ENCODE results near the gene RNF208. TPM values are rescaled to one million over a fixed set of nuclear protein-coding genes. Genes with fewer than 3 reads are reported as not detected.
A peak's percentile ranks its signal among the peaks of the same experiment; 100 is the strongest.

The RNF208 gene
- total and polyA plus RNA-seq, 9 of the 15 experiments (the other 6 are each of a cell fraction or from before 2014, with no cell fraction given): 0.15 to 6.9 (median 0.50) TPM; not detected in 2

DNA sequence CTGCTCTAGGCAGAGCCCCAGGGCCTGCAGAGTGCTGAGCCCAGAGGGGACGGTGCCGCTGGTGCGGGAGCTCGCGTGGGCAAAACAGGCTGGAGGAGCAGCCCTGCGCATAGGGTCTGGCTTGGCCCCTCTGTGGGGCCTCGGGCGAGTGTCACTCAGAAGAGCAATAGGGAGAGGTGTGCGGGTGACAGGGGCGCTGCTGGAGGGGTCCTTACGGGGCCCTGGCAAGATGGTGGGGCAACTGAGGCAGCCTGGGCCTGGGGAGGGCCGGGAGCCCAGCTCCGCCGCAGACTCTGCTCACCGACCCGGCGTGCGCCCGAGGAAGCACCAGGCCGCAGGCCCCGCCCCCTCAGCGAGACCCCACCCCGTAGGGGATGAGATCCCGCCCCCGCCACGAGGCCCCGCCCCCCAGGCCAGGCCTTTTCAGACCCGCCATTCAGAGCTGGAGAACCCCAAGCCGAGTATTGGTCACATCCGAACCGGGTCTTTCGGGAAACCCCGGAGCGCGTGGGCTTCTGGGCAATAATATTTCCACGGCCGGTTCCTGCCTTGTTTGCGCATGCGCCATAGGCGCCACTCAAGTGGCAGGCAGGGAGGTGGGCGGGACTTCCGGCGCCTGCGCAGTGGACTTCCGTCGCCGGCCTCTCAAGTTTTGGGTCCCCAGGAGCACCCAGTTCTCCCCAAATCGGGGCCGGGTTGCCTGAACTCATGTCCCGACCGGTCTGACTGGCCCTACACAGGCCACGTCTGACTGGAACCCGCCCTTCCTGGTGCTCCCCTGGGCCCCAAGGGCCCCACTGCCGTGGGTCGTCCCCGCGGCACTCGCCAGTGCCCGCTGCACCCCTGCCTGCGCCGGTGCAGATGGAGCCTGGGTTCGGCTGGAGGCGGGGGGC lies 1.3 kb upstream of the RNF208 start (continued):
- TF ChIP-seq, protein P1, sequence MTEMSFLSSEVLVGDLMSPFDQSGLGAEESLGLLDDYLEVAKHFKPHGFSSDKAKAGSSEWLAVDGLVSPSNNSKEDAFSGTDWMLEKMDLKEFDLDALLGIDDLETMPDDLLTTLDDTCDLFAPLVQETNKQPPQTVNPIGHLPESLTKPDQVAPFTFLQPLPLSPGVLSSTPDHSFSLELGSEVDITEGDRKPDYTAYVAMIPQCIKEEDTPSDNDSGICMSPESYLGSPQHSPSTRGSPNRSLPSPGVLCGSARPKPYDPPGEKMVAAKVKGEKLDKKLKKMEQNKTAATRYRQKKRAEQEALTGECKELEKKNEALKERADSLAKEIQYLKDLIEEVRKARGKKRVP (CRISPR knock-in tag; IDR thresholded peaks at IDR 0.05): no peak
- no peak for TF ChIP-seq ELF1 (tag; IDR thresholded peaks at IDR 0.05)
- TF ChIP-seq, protein P2, sequence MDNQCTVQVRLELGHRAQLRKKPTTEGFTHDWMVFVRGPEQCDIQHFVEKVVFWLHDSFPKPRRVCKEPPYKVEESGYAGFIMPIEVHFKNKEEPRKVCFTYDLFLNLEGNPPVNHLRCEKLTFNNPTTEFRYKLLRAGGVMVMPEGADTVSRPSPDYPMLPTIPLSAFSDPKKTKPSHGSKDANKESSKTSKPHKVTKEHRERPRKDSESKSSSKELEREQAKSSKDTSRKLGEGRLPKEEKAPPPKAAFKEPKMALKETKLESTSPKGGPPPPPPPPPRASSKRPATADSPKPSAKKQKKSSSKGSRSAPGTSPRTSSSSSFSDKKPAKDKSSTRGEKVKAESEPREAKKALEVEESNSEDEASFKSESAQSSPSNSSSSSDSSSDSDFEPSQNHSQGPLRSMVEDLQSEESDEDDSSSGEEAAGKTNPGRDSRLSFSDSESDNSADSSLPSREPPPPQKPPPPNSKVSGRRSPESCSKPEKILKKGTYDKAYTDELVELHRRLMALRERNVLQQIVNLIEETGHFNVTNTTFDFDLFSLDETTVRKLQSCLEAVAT (IDR thresholded peaks at IDR 0.05): no peak
- TF ChIP-seq, protein P3, sequence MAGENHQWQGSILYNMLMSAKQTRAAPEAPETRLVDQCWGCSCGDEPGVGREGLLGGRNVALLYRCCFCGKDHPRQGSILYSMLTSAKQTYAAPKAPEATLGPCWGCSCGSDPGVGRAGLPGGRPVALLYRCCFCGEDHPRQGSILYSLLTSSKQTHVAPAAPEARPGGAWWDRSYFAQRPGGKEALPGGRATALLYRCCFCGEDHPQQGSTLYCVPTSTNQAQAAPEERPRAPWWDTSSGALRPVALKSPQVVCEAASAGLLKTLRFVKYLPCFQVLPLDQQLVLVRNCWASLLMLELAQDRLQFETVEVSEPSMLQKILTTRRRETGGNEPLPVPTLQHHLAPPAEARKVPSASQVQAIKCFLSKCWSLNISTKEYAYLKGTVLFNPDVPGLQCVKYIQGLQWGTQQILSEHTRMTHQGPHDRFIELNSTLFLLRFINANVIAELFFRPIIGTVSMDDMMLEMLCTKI (IDR thresholded peaks at IDR 0.05; ENCODE audit: partially characterized antibody): no peak
- TF ChIP-seq, protein P4, sequence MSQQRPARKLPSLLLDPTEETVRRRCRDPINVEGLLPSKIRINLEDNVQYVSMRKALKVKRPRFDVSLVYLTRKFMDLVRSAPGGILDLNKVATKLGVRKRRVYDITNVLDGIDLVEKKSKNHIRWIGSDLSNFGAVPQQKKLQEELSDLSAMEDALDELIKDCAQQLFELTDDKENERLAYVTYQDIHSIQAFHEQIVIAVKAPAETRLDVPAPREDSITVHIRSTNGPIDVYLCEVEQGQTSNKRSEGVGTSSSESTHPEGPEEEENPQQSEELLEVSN (IDR thresholded peaks at IDR 0.05; ENCODE audit: borderline replicate concordance in 1 of 2, extremely low read depth in 1 of 2, insufficient read depth in 1 of 2, insufficient read length in 1 of 2, low read depth in 1 of 2, low read length in 1 of 2, poor library complexity in 1 of 2, severe bottlenecking in 1 of 2): peak in 1 of 2 experiments; percentile 55
- no peak for TF ChIP-seq HIVEP1 (CRISPR knock-in tag; IDR thresholded peaks at IDR 0.05)
- TF ChIP-seq NFIC (IDR thresholded peaks at IDR 0.05): no peak
- TF ChIP-seq MED1 (CRISPR knock-in tag; IDR thresholded peaks at IDR 0.05; ENCODE audit: borderline replicate concordance): no peak
- peak; percentile 78 for TF ChIP-seq PHF20 (IDR thresholded peaks at IDR 0.05; ENCODE audit: partially characterized antibody)
- no peak for TF ChIP-seq ELF4 (CRISPR knock-in tag; IDR thresholded peaks at IDR 0.05)
- 0 out of 4 replicates have a peak, but pooled peaks of 1 of the 2 experiments have one; percentile 12 for TF ChIP-seq TEAD1 (CRISPR knock-in tag; IDR thresholded peaks at IDR 0.05)
- no peak for TF ChIP-seq CHD4 (IDR thresholded peaks at IDR 0.05; ENCODE audit: insufficient read depth, insufficient replicate concordance, low read depth, low read length, poor library complexity, severe bottlenecking)
- TF ChIP-seq ESRRA (IDR thresholded peaks at IDR 0.05; ENCODE audit: borderline replicate concordance, low read depth): no peak; the same call in 1 of the 2 replicates
- TF ChIP-seq ZC3H8 (IDR thresholded peaks at IDR 0.05): no peak
- TF ChIP-seq ESRRB (CRISPR knock-in tag; IDR thresholded peaks at IDR 0.05; ENCODE audit: borderline replicate concordance): no peak
- no peak for TF ChIP-seq GATAD2B (IDR thresholded peaks at IDR 0.05; ENCODE audit: borderline replicate concordance)
- no peak for TF ChIP-seq NFE2 (IDR thresholded peaks at IDR 0.05; ENCODE audit: low read depth)
- TF ChIP-seq ZNF224 (CRISPR knock-in tag; IDR thresholded peaks at IDR 0.05): no peak
- TF ChIP-seq, protein P5, sequence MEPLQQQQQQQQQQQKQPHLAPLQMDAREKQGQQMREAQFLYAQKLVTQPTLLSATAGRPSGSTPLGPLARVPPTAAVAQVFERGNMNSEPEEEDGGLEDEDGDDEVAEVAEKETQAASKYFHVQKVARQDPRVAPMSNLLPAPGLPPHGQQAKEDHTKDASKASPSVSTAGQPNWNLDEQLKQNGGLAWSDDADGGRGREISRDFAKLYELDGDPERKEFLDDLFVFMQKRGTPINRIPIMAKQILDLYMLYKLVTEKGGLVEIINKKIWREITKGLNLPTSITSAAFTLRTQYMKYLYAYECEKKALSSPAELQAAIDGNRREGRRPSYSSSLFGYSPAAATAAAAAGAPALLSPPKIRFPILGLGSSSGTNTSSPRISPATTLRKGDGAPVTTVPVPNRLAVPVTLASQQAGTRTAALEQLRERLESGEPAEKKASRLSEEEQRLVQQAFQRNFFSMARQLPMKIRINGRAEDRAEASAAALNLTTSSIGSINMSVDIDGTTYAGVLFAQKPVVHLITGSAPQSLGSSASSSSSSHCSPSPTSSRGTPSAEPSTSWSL (CRISPR knock-in tag; IDR thresholded peaks at IDR 0.05; ENCODE audit: borderline replicate concordance): no peak

Measured in K562 (cell line).